ENCODE measurements around the gene PPIL1.

Gene PPIL1

DNA sequence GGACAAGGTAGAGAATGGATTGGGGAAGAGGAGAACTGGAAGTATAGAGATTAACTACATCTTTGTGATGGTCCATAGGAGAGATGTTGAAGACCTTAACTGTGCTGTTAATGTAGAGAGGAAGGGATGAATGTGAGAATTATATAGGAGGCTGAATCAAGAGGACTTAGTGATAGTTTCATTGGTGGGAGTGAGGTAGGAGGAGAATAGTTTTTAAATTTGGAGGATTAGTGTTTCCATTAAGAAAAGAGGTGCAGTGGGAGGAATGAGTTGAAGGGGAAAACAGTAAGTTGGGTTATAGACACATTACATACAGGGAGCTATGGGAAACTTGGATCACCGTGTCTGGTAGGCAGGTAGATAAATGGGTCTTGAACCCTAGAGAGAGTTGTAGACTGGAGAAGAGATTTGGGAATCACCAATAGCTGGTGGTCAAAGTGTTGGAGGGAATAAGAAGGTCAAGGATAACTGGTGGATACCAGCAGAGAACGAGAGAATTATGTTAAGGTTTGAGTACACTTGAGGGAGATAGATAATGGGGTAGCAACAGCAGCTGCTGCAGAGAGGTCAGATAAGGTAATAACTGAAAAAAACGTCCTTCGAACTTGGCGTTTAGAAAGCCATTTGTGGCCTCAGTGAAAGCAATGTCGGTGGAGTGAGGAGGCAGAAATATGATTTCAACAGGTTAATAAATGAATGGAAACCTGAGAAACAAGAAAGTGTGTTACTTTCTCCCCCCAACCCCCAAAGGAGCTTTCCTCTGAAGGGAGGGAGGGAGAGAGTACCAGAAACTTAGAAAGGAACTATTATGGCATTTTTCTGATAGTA is 14.3 kb upstream of the PPIL1 start:
- no peak for DNase-seq

DNA sequence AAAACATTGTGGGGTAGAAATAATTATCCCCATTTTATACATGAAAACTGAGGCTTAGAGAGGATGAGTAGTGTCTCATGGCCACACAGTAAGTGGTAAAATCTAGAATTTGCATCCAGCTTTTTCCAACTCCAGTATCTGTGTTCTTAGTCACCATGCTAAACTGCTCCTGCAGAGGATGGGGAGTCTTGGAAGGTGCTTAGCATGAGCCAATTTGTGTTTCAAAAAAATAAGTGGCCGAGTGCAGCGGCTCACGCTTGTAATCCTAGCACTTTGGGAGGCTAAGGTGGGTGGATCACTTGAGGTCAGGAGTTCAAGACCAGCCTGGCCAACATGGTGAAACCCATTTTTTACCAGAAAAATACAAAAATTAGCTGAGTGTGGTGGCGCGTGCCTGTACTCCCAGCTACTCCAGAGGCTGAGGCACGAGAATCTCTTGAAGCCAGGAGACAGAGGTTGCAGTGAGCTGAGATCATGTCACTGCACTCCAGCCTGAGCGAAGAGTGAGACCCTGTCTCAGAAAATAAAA is 13.6 kb upstream of the PPIL1 start:
- no peak for DNase-seq

DNA sequence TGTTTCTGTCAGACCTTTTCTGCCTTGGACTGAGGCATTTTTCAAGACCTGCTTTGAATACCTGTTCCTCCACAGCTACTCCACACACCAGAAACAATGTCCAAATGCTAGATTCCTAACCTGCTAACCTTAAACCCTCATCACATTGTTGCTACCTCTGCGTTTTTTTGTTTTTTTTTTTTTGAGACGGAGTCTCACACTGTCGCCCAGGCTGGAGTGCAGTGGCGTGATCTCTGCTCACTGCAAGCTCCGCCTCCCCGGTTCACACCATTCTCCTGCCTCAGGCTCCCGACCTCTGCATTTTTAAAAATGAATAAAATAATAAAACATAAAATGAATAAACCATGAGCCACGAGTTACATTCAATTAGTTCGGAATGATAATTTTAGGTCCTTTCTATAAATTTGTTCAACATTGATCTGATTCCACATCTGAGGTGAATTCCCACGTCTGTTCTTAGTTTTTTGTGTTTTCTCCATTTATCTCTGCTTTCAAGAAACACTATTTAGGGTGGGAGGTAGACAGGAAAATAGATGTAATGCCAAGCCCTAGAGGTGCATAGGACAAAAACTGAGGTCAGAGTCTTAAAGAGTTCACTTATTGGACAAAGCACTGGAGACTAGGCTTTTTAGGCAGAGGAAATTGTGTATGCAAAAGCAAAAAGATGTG is 12.5 kb upstream of the PPIL1 start:
- DNase-seq = no peak

DNA sequence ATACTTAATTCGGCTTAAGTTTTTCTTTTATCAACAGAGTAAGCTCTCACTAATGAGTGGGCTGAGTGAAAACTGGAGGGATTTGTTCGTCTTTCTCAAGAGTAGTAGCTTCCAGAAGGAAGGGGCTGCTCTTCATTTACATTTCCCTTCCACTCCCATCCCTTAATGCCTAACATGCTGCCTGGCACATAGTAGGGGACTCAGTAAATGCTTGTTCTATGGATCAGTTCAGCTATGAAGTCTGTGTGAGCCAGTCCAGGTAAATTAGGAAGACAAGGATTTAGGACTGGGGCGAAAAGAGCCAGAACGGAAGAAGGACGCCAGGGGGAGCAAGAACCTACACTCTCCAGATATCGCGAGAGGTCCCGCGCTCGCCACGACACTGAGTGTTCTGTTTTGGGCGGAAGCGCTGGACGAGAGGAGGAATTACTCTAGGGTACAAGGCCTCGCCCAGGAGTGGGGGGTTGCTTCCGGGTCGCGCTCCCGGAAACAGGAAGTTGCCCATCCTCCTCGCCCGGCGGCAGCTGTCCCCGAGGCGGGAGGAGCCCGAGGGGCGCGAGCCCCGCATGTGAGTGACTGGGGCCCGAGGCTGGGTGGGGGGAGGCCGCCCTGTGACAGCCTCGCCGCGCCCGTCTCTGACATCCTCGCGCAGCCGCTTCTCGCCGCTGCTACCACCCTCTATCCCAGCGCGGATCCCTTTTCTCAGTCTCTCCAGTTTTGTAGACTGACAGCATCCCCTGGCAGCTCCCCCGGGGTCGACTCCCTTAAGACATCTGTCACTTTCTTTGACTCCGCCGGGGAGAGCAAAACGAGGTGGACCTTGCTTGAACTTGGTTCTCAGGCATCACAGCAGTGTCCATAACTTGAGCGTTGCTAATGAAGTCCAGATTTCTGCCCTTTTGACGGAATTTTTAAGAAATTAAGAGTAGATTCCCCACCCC is 11.1 kb upstream of the PPIL1 start, which contains the start of gene C6orf89:
C6orf89 (plus strand) TSS at position 492 of the 941 bp plus-strand sequence. CDS start 13,493 bp downstream, outside the sequence.
- DNase-seq = peak; percentile 98

DNA sequence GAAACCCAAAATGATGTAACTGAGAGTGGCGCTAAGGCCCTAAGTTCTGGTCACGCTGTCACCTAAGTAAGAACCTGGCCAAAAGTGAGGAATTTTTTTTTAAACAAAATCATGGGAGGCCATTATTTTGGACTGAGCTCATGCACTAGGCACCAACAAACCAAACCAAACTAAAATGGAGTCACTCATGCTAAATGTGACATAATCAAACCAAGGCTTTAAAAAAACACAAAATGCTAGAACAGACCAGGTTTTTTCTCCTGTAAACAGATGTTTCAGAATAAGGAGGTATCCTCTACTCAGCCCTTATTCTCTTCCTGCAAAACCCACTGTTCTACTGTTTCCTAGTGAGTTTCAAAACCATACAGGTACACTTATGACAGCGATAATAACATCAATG is 10.0 kb upstream of the PPIL1 start:
- DNase-seq = no peak

DNA sequence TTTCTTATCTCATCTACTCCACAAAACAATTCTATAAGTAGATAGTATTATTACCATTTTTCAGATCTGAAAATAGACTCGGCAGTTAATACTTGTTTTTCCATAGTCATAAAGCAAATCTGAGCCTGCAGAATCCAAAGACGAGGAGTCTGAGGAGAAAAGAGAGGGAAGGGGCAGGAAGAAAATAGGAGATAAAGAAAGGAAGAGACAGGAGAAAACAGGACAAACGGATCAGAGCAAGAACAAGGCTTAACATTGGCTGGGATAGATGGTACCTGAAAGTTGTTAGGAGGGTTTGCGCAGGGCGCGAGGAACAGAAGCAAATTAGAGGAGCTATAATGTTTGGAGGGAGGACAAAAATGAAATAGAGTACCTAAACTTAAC is 639 bp upstream of the PPIL1 start:
- DNase-seq = no peak

DNA sequence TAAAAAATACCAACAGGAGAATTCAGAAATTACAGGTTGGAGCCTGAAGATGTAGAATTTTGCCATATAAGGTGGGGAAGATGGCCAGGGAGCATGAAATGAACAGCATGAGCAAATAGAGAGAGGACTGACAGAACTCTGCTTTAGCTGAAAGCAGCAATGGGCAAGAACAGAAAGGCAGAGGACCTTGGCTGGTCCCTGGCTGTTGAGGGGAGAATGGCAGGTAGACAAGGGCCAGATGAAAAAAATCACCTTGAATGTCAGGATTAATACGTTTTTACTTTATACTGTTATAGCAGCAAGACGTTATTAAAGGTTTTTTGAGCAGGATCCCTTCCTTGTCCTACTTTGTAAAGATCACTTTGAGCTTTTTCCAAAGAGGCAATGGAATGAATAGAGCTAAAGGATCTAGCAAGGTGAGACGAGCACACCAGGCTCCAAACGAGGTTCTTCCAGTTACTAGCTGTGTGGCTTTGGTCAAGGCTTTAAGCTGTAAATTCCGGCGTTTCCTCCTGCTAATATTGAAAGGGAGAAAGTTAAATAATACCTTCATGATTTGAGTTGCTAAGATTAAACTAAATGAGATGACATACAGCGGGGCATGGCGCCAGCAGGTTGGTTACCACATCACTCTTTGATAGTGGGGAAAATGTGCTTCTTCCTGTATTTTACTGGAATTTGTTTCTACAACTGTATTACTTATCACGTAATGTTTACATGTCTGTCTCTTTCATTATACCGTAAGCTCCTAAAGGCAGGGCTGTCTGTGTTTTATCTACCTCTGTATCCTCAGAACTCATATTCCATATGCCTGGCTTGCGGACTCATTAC is 776 bp downstream of the PPIL1 start:
- DNase-seq = no peak

DNA sequence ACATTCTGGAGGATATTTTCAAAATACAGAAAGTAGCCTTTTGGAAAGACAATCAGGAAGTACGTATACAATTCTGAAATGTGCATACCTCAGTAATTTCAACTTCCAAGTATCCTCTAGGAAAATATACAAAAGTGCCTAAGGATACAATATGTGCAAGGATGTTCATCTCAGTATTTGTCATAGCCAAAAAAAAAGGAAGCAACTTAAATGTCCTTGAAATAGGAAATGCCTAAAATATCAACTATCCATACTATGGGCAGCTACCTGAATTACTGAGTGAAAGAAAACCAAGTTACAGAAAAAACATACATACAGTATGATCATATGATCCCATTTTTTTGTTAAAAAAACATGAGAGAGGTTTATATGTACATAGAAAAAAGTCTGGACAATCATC is 1.5 kb downstream of the PPIL1 start:
- no peak for DNase-seq

DNA sequence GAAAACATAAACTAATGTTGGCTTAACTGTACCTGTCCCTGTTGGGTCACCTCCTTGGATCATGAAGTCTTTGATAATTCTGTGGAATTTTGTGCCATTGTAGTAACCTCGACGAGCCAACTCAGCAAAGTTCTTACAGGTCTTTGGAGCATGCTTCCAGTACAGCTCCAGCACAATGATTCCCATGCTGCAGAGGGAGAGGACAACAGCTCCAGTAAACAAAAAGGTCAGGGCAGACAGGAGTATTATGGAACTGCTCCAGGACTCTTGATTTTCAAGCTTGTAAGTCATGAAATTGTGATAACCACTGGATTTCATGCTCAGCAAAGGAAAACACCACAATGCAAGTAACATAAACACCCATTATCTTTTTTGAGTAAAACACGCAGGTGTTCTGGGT is 2.9 kb downstream of the PPIL1 start:
- DNase-seq = no peak

DNA sequence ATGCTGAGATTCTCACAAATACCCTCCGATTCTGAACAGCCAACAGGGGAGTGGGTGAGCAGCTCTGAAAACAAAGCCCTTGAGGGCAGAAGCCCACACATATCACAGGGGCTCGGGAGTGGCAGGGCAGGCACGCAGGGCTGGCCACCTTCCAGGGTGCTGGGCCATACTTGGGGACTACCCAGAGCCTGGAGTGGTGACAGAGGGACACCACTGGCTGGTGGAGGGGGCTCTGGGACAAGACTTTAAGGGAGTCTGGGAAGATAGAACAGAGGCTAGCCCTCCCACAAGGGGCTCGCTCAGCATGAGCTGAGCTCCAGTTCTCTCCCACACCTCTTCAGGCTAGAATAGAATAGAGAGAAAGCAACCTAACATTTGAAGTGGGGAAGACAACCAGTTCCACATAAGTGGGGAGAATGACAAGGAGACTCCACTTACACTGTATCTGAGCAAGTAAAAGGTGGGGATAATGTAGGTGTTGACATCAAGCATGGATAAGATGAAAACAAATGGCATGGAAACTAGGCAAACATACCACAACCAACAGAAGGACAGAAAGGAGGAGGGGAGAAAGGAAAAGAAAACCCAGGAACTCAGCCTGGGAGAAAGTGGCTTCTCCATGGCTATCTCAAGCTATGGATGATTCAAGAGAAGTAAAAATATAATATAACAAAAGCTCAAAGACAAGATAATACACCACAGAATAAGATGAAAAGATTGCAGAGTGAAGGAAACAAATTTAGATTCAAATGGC is 7.0 kb downstream of the PPIL1 start:
- no peak for DNase-seq

DNA sequence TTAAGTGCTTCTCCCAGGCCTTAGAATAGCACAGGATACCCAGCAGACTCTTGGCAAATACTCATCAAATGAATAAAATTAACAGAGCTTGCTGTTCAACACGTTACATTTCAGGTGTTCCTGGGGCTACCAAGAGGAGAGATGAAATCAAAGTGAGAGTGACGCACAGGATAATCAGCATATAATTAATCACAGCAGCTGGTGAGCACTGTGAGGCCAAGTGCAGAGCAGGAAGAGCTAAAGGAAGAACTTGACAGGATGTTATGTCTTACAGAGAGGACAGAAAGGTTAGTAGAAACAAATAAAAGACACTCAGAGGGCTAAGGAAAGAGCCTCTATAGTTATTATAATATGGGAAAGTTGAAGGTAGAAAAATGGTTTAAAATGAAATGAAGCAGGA is 8.8 kb downstream of the PPIL1 start:
- DNase-seq = no peak

DNA sequence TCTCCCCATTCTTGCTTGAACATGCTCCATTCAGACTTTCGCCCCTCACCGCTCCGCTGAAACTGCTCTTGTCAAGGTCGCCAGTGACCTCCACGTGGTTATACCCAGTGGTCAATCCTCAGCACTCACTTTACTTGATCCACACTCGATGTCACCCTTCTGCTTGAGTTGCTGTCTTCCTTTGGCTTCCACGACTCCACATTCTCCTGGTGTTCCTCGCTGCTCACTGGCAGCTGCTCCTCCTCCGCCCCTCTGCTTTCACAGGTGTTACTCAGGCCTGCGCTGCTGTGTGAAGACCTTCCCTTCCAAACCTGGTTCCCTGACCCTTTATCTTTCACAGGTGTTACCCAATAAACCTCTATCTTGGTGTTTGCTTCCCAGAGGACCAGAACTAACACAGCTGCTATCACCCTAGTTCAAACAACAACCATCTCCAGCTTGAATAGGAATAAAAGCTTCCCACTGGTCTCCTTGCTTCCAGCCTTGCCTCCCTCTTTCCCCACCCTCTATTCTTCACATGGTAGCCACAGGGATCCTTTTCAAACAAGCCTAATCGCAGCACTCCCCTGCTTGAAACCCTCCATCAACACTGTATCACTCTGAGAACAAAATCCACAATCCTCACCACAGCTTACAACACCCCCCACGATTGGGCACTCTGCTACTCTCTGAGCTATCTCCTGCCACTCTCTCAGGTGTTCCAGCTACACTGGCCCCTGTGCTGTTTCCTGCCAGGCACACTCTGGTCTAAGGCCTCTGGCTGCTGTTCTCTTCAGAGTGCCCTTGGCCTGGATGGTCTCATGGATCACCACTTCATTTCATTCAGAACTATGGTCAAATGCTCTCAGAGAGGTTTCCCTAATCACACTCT is 10.7 kb downstream of the PPIL1 start:
- DNase-seq = no peak

DNA sequence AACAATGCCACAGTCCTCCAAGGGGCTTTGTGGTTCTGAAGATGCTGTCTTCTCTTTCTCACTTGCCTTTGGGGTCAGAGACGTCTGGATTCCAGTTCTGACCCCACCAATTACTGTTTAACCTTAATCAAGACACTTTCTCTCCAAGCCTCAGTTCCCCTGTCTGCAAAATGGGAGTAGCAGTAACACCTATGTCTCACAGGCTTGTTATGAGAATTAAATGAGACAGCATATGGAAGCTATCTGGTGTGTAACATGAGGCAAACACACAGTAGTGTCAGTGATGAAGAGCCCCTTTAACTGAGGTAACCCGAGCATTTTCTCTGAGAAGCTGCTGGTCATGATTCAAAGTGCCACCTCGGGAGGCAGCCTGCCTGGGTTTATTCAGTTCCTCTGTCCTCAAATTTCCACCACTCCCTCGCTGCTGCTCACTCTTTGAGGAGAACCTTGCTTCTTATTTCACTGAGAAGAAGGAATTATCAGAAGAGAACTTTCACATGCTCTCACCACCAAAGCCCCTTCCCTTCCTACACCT is 11.7 kb downstream of the PPIL1 start:
- no peak for DNase-seq

DNA sequence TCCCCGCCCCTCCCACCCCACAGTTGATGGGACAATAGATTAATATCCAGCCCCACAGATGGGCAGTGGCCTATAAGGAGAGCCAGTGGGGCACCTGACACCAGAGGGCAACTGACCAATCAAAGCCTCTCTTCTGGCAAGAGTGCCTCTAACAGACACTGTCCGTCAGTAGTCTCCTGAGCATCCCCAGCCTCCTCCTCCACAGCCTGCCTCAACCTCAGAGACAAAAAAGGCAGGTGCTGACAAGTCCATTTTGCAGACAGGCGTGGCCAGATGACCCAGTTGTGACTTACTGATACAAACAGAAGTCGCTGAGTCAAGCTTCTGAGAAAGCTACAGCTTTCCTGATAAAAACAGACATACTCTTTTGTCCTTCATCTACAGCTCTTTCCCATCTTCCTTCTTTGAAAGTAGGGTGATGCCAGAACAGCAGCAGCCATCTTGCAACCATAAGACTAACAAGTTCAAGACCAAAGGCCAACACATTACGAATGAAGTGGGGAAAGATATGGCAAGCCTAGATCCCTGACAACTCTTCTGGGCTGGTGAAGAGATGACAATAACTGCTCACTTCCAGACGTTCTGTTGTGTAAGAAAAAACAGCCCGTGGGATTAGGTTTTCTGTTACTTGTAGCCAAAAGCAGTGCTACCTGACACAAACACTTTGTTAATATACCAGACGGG is 12.3 kb downstream of the PPIL1 start:
- no peak for DNase-seq

DNA sequence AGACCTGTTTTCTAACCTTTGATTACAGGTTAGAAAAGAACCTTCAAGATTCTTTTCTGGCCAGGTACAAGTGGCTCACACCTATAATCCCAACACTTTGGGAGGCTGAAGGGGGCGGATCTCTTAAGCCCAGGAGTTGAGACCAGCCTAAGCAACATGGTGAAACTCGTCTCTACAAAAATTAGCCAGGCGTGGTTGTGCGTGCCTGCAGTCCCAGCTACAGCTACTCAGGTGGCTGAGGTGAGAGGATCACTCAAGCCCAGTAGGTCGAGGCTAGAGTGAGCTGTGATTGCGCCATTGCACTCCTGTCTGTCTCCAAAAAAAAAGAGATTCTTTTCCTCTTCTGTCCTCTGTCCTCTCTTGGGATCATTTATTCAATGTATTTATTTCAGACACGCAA is 14.5 kb downstream of the PPIL1 start:
- no peak for DNase-seq

DNA sequence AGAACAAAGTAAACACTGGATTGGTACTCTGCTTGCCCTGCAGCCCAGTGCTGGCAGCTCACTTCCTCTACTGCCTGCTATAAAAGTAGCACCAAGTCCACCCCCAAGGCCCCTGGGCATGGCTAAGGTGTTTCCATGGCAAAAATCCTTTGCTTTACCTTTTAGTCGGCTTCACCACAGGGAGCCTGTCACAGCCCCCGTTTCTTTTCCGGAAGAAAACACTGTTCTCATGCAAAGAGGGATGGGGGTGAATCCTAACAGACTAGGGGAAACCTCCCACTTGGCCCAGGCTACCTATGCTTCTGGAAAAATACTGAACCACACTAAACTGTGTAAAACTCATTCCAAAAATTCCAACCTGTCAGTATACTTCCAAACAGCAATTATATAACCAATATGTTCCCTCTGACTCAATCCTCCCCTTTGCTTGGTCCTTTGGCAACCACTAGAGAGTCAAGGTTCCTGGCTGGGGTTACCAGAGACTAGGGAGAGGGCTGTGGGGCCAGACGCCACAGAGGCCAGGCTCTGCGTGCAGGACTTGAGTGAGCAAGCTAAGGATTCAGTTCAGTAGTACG is 16.1 kb downstream of the PPIL1 start:
- peak; percentile 52 for DNase-seq

DNA sequence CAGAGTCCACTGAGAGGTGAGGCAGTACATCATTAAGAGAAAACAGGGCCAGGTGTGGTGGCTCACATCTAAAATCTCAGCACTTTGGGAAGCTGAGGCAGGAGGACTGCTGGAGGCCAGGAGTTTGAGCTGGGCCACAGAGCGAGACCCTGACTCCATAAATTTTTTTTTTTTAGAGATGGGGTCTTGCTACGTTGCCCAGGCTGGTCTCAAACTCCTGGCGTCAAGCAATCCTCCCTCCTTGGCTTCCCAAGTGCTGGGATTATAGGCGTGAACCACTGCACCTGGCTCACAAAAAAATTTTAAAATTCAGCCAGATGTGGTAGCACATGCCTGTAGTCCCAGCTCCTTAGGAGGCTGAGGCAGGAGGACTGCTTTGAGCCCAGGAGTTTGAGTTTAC is 17.3 kb downstream of the PPIL1 start:
- DNase-seq = no peak

DNA sequence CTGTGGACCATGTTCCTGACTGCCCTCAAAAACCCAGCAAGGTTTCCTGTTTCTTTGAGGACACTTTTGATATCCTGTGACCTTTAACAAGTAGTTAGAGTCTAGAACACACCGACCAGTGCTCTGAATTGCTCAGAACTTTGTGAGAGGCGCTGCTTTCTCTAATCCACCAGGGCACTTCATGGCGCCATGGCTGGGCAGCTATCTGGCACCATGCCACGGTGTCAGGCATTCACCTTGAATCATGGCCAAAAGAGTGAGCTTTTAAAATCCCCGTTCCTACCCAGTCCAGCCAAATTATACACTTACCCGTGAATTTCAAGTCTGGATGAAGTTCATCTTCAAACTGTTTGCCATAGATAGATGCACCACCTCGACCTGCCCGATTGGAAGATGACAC is 18.3 kb downstream of the PPIL1 start:
- no peak for DNase-seq

DNA sequence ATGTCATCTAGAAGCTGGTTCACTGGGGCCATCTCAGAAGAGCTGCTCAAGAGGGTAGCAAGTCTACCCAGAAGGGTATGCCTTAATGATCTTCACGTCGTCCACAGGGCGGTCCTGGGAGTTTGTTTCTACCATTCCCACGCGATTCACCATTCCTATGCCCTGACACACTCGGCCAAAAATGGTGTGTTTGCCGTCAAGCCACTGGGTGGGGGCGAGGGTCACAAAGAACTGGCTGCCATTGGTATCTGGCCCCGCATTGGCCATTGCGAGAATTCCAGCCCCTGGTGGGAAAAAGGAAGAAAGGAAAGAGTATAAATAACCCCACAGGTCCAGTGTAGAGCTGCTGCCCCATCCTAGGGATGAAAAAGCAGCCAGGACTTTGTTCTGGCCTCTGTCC is 18.9 kb downstream of the PPIL1 start:
- DNase-seq = no peak
